CD14-positive monocyte (primary cell): ENCODE data around the gene PDLIM4. TPM values are rescaled to one million over a fixed set of nuclear protein-coding genes. Genes with fewer than 3 reads are reported as not detected.

ENCODE experiments used
- DNase-seq, 3 donors: peaks; one replicate each; pipeline ENCODE4 v3.0.0-alpha.2; 2011 to 2022
- H2AFZ ChIP-seq: 2 replicates; pipeline ENCODE4 v1.6.0; 2012; ENCODE audit warnings: mild to moderate bottlenecking, low read depth, low read length, inconsistent platforms; ENCODE audit not compliant: insufficient read depth, poor library complexity, severe bottlenecking
- H3K27ac ChIP-seq, 2 donors: 1 replicate in 1 of 2; 2 replicates in 1 of 2; pipeline ENCODE4 v1.5.1; 2012 to 2013; ENCODE audit warnings: low read length in 2 of 2, control low read depth in 1 of 2, inconsistent platforms in 1 of 2, low read depth in 1 of 2, mild to moderate bottlenecking in 1 of 2
- H3K27me3 ChIP-seq, 2 donors: one replicate each; pipeline versions ENCODE4 v1.6.0 to v1.6.1; 2011 to 2013; ENCODE audit warnings: low read length in 2 of 2; ENCODE audit not compliant: control insufficient read depth in 2 of 2, insufficient read depth in 2 of 2
- H3K36me3 ChIP-seq, 2 donors: replicated peaks in 1 of 2; 1 replicate in 1 of 2; 2 replicates in 1 of 2; pipeline versions ENCODE4 v1.5.1 to v1.6.1; 2012 to 2013; ENCODE audit warnings: low read length in 2 of 2, control low read depth in 1 of 2, inconsistent platforms in 1 of 2, mild to moderate bottlenecking in 1 of 2; ENCODE audit not compliant: insufficient read depth in 2 of 2, control insufficient read depth in 1 of 2
- H3K4me1 ChIP-seq, 2 donors: 1 replicate in 1 of 2; 2 replicates in 1 of 2; pipeline versions ENCODE4 v1.5.1 to v1.6.1; 2012 to 2013; ENCODE audit warnings: low read length in 2 of 2, control low read depth in 1 of 2, inconsistent platforms in 1 of 2, mild to moderate bottlenecking in 1 of 2, moderate library complexity in 1 of 2; ENCODE audit not compliant: insufficient read depth in 2 of 2, control insufficient read depth in 1 of 2
- H3K4me2 ChIP-seq: replicated peaks from 2 replicates; pipeline ENCODE3; 2012; ENCODE audit warnings: low read length, moderate library complexity, mild to moderate bottlenecking; ENCODE audit not compliant: poor library complexity, severe bottlenecking; ENCODE audit errors: extremely low read depth
- H3K4me3 ChIP-seq, 3 experiments: fragments of 200-600 bp in 1 of 3; sonication (generic) in 1 of 3; replicated peaks in 1 of 3; 1 replicate in 2 of 3; 2 replicates in 1 of 3; pipeline ENCODE4 v1.5.1; 2011 to 2013; ENCODE audit warnings: low read length in 3 of 3, mild to moderate bottlenecking in 3 of 3, control low read depth in 2 of 3, low read depth in 2 of 3, inconsistent platforms in 1 of 3, moderate library complexity in 1 of 3
- H3K79me2 ChIP-seq: 2 replicates; pipeline ENCODE4 v1.6.0; 2012; ENCODE audit warnings: mild to moderate bottlenecking, control low read depth, inconsistent platforms, low read length, moderate library complexity; ENCODE audit not compliant: insufficient read depth
- H3K9ac ChIP-seq: 2 replicates; pipeline ENCODE4 v1.6.0; 2017; ENCODE audit warnings: low read length, mild to moderate bottlenecking; ENCODE audit not compliant: insufficient read depth, poor library complexity, severe bottlenecking
- H3K9me3 ChIP-seq, 2 donors: replicated peaks in 1 of 2; 1 replicate in 1 of 2; 2 replicates in 1 of 2; pipeline versions ENCODE4 v1.5.1 to v1.6.1; 2012 to 2013; ENCODE audit warnings: low read length in 2 of 2, control low read depth in 1 of 2; ENCODE audit not compliant: control insufficient read depth in 1 of 2, insufficient read depth in 1 of 2
- H4K20me1 ChIP-seq: 2 replicates; pipeline ENCODE4 v1.6.0; 2012; ENCODE audit warnings: mild to moderate bottlenecking, low read length, control low read depth, moderate library complexity; ENCODE audit not compliant: insufficient read depth
- H3K27ac Mint-ChIP-seq, 7 donors: one replicate each; pipeline ENCODE4 v1.8.0; 2020; ENCODE audit warnings: mild to moderate bottlenecking in 7 of 7, mixed read lengths in 7 of 7, moderate library complexity in 6 of 7, inconsistent platforms in 2 of 7
- H3K27me3 Mint-ChIP-seq, 3 donors: one replicate each; pipeline ENCODE4 v1.8.0; 2021 to 2022; ENCODE audit warnings: low read depth in 3 of 3, mild to moderate bottlenecking in 3 of 3, mixed read lengths in 3 of 3, moderate library complexity in 3 of 3, inconsistent platforms in 1 of 3
- H3K36me3 Mint-ChIP-seq, 2 donors: one replicate each; pipeline ENCODE4 v1.8.0; 2020; ENCODE audit warnings: mixed read lengths in 2 of 2, inconsistent platforms in 1 of 2, mild to moderate bottlenecking in 1 of 2
- H3K4me1 Mint-ChIP-seq: one replicate; pipeline ENCODE4 v1.8.0; 2020; ENCODE audit warnings: mild to moderate bottlenecking, mixed read lengths
- H3K4me3 Mint-ChIP-seq, 2 donors: one replicate each; pipeline ENCODE4 v1.8.0; 2020; ENCODE audit warnings: mild to moderate bottlenecking in 2 of 2, mixed read lengths in 2 of 2, moderate library complexity in 1 of 2
- H3K9me3 Mint-ChIP-seq, 7 donors: one replicate each; pipeline ENCODE4 v1.8.0; 2020 to 2022; ENCODE audit warnings: mixed read lengths in 7 of 7, mild to moderate bottlenecking in 6 of 7, moderate library complexity in 6 of 7, inconsistent platforms in 2 of 7
- WGBS: methylation state at CpG from one replicate; pipeline ENCODE4 v1.1.5; 2013; ENCODE audit warnings: missing lambda C conversion rate; ENCODE audit not compliant: insufficient coverage; 5-methylcytosine and 5-hydroxymethylcytosine counted together
- intact Hi-C, 2 donors: fragments of 100-400 bp; cut with micrococcal nuclease; formaldehyde crosslinking; loops; one replicate each; pipeline versions ENCODE4 v1.15.0 to v1.15.1; 2023
- polyA plus RNA-seq, 3 donors: library from polyadenylated mRNA; depleted of rRNA in 1 of 3; unstranded in 2 of 3; stranded (reverse) in 1 of 3; fragments of 300-500 nt in 2 of 3; fragments of >200 nt in 1 of 3; fragmentation: Illumina TruSeq in 2 of 3; gene quantifications; 1 replicate in 2 of 3; 2 replicates in 1 of 3; pipeline ENCODE4 v1.2.3, GENCODE V29; 2012 to 2021
- TF ChIP-seq, protein P1 (sequence below): fragments of 200-600 bp; IDR thresholded peaks from one replicate; pipeline ENCODE4 v1.8.0; 2022; ENCODE audit warnings: antibody characterized with exemption, mild to moderate bottlenecking

The PDLIM4 gene
- polyA plus RNA-seq, 3 donors: not detected

DNA sequence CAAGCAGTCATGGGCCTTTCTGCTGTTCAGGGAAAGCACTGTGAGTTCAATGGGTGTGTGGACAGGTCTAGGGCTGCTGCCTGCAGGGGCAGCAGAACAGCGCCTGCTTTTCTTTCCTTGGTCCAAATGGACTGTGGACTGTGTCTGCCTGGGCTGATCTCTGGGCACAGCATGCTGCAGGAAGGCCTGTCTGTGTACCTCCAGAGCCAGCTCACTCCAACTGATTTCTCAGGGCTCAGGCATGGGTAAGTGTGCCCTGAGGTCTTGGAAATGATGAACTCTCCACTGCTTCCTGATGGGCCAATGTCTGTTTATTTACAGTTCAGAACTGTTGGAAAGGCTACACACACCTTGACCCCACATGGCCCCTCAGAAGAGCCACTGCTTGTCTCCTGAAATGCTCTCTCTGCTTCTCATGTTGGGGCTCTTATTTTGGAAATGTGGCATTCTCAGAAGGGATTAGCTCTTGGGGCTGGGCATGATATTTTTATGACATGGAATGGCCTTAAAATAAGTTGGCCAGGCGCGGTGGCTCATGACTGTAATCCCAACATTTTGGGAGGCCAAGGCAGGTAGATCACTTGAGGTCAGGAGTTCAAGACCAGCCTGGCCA is 63.7 kb downstream of the PDLIM4 start:
- H3K79me2 ChIP-seq: no peaks in the 10 kb centered on the region
- peak overlapping the region in 1 of 2 donors; percentile 7 for H3K27ac ChIP-seq
- peaks cover 19 to 83% of the 10 kb centered on the region in 2 donors for H3K36me3 ChIP-seq
- H3K9ac ChIP-seq: no peak overlapping the region
- Mint-ChIP-seq H3K27me3 (no peaks in the 10 kb centered on the region), H3K4me1 (no peaks in the 10 kb centered on the region), H3K9me3 (no peaks in the 10 kb centered on the region), H3K4me3 (no peak overlapping the region), H3K36me3 (peaks cover 60 to 69% of the 10 kb centered on the region in 2 donors), H3K27ac (peak overlapping the region in 2 of 7 donors; percentile 11 to 40)
- H3K4me3 ChIP-seq: no peak overlapping the region
- DNase-seq: no peak
- WGBS: 90% methylated on average over 3 of the region's 3 CpGs
- H3K4me2 ChIP-seq: no peak overlapping the region
- no peaks in the 10 kb centered on the region for H3K27me3 ChIP-seq
- H3K4me1 ChIP-seq: no peaks in the 10 kb centered on the region
- intact Hi-C loops: loop anchor here (5.0 to 10.0 kb wide), 2 partner anchors 46 to 49 kb away; no protein-coding TSS in a partner anchor
- H2AFZ ChIP-seq: no peak overlapping the region
- TF ChIP-seq, protein P1, sequence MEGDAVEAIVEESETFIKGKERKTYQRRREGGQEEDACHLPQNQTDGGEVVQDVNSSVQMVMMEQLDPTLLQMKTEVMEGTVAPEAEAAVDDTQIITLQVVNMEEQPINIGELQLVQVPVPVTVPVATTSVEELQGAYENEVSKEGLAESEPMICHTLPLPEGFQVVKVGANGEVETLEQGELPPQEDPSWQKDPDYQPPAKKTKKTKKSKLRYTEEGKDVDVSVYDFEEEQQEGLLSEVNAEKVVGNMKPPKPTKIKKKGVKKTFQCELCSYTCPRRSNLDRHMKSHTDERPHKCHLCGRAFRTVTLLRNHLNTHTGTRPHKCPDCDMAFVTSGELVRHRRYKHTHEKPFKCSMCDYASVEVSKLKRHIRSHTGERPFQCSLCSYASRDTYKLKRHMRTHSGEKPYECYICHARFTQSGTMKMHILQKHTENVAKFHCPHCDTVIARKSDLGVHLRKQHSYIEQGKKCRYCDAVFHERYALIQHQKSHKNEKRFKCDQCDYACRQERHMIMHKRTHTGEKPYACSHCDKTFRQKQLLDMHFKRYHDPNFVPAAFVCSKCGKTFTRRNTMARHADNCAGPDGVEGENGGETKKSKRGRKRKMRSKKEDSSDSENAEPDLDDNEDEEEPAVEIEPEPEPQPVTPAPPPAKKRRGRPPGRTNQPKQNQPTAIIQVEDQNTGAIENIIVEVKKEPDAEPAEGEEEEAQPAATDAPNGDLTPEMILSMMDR: no peak
- no peaks in the 10 kb centered on the region for H3K9me3 ChIP-seq
- no peaks in the 10 kb centered on the region for H4K20me1 ChIP-seq

DNA sequence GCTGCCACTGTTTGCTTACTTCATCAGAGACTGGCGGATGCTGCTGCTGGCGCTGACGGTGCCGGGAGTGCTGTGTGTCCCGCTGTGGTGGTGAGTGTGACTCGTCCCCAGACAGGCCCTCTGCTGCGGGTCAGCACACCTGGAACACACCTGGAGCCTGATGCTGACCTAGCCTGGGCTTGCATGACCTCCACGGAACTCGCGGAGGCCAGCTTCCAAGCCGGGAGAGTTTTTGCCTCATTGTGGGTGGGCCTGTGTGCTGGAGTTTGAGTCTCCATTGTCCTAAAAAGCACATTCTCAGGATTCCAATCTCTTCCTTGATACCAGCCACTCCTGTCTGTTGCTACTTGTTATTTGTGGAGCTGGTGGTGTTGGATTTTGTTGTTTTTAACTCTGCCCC is 64.8 kb downstream of the PDLIM4 start:
- no peak overlapping the region for H3K4me3 ChIP-seq
- H3K9ac ChIP-seq: no peak overlapping the region
- no peak for DNase-seq
- no peaks in the 10 kb centered on the region for H3K9me3 Mint-ChIP-seq
- H3K36me3 Mint-ChIP-seq: peaks cover 54 to 65% of the 10 kb centered on the region in 2 donors
- no peak overlapping the region for H3K4me3 Mint-ChIP-seq
- 96% methylated on average over 10 of the region's 11 CpGs for WGBS
- H3K27me3 Mint-ChIP-seq: no peaks in the 10 kb centered on the region
- no peak overlapping the region for H3K27ac ChIP-seq
- no peaks in the 10 kb centered on the region for H3K4me1 ChIP-seq
- H3K36me3 ChIP-seq: peaks cover 19 to 81% of the 10 kb centered on the region in 2 donors
- no peaks in the 10 kb centered on the region for H3K79me2 ChIP-seq
- H3K4me2 ChIP-seq: no peak overlapping the region
- H2AFZ ChIP-seq: no peak overlapping the region
- intact Hi-C loops: loop anchor here (5.0 to 10.0 kb wide), 2 partner anchors 47 to 50 kb away; no protein-coding TSS in a partner anchor
- no peaks in the 10 kb centered on the region for H3K4me1 Mint-ChIP-seq
- H3K27ac Mint-ChIP-seq: peak overlapping the region in 1 of 7 donors; percentile 41
- H3K27me3 ChIP-seq: no peaks in the 10 kb centered on the region
- no peaks in the 10 kb centered on the region for H4K20me1 ChIP-seq
- no peaks in the 10 kb centered on the region for H3K9me3 ChIP-seq
- TF ChIP-seq, protein P1: no peak

Other genes with a start within 250 kb of the PDLIM4 start
- gene ACSL6, start 246.0 kb upstream of the PDLIM4 start, polyA plus RNA-seq: under 1 TPM in 1 of 3 donors, not detected in 2; 0.45 TPM
- not detected for gene IL3, start 197.0 kb upstream of the PDLIM4 start, polyA plus RNA-seq
- gene CSF2, start 183.9 kb upstream of the PDLIM4 start, polyA plus RNA-seq: not detected
- under 1 TPM; 0.12 to 0.99 (median 0.45) TPM for gene P4HA2, start 29.8 kb upstream of the PDLIM4 start, polyA plus RNA-seq
- gene SLC22A4, start 36.7 kb downstream of the PDLIM4 start, polyA plus RNA-seq: 10 to 100 TPM in 2 of 3 donors, 1 to 10 TPM in 1; 7.2 to 13.0 (median 12.2) TPM
- gene SLC22A5, start 112.0 kb downstream of the PDLIM4 start, polyA plus RNA-seq: 10 to 100 TPM in 1 of 3 donors, 1 to 10 TPM in 2; 2.4 to 14.6 (median 3.5) TPM
- 100 to 1,000 TPM; 125 to 363 (median 129) TPM for gene IRF1, start 233.1 kb downstream of the PDLIM4 start, polyA plus RNA-seq